H9 (cell line): Measurements from ENCODE around the gene ADAM19. TPM values are rescaled to one million over a fixed set of nuclear protein-coding genes. Genes with fewer than 3 reads are reported as not detected.

ENCODE experiments used
- DNase-seq: peaks from one replicate; pipeline ENCODE4 v3.0.0-alpha.2; 2017
- H2AFZ ChIP-seq: one replicate; pipeline ENCODE4 v1.6.1; 2013; ENCODE audit warnings: mild to moderate bottlenecking, low read length, control low read depth, moderate library complexity
- H2AK5ac ChIP-seq: 2 replicates; pipeline ENCODE4 v1.6.1; 2013; ENCODE audit warnings: low read length, control low read depth, mixed read lengths; ENCODE audit not compliant: insufficient read length
- H2BK120ac ChIP-seq: one replicate; pipeline ENCODE4 v1.6.1; 2013; ENCODE audit warnings: low read depth, mild to moderate bottlenecking, low read length, control low read depth, inconsistent platforms; ENCODE audit not compliant: poor library complexity, severe bottlenecking
- H2BK12ac ChIP-seq: 2 replicates; pipeline ENCODE4 v1.6.1; 2013; ENCODE audit warnings: low read length, control low read depth, mixed read lengths, low read depth; ENCODE audit not compliant: insufficient read length
- H2BK15ac ChIP-seq: 2 replicates; pipeline ENCODE4 v1.6.1; 2013; ENCODE audit warnings: low read depth, low read length, control low read depth
- H2BK20ac ChIP-seq: one replicate; pipeline ENCODE4 v1.6.1; 2013; ENCODE audit warnings: low read depth, mild to moderate bottlenecking, low read length, control low read depth, inconsistent platforms; ENCODE audit not compliant: poor library complexity, severe bottlenecking
- H2BK5ac ChIP-seq: 2 replicates; pipeline ENCODE4 v1.6.1; 2013; ENCODE audit warnings: low read length, control low read depth, mixed read lengths; ENCODE audit not compliant: insufficient read length
- H3K14ac ChIP-seq: 2 replicates; pipeline ENCODE4 v1.6.1; 2013; ENCODE audit warnings: low read length, control low read depth; ENCODE audit not compliant: insufficient read depth
- H3K18ac ChIP-seq: 2 replicates; pipeline ENCODE4 v1.6.1; 2013; ENCODE audit warnings: low read depth, mild to moderate bottlenecking, mixed read lengths, low read length, control low read depth; ENCODE audit not compliant: insufficient read length
- H3K23ac ChIP-seq: 2 replicates; pipeline ENCODE4 v1.6.1; 2013; ENCODE audit warnings: low read length, control low read depth, mixed read lengths, low read depth; ENCODE audit not compliant: insufficient read length
- H3K23me2 ChIP-seq: 2 replicates; pipeline ENCODE4 v1.6.1; 2013; ENCODE audit warnings: low read depth, mild to moderate bottlenecking, mixed read lengths, low read length, control low read depth; ENCODE audit not compliant: insufficient read length, poor library complexity, severe bottlenecking
- H3K27ac ChIP-seq: 2 replicates; pipeline ENCODE4 v1.5.1; 2013; ENCODE audit warnings: low read length, control low read depth, mixed read lengths, low read depth; ENCODE audit not compliant: insufficient read length
- H3K27me3 ChIP-seq: 2 replicates; pipeline ENCODE4 v1.6.1; 2013; ENCODE audit warnings: low read length, control low read depth, inconsistent platforms; ENCODE audit not compliant: insufficient read depth
- H3K4ac ChIP-seq: 2 replicates; pipeline ENCODE4 v1.6.1; 2013; ENCODE audit warnings: low read depth, mild to moderate bottlenecking, control low read depth, inconsistent platforms, low read length, moderate library complexity
- H3K4me1 ChIP-seq: 2 replicates; pipeline ENCODE4 v1.6.1; 2013; ENCODE audit warnings: low read length, control low read depth, inconsistent platforms; ENCODE audit not compliant: insufficient read depth
- H3K4me2 ChIP-seq: 2 replicates; pipeline ENCODE4 v1.6.1; 2013; ENCODE audit warnings: low read length, control low read depth, mixed read lengths; ENCODE audit not compliant: insufficient read length, insufficient read depth
- H3K56ac ChIP-seq: 2 replicates; pipeline ENCODE4 v1.6.1; 2013; ENCODE audit warnings: low read depth, mild to moderate bottlenecking, mixed read lengths, low read length, control low read depth; ENCODE audit not compliant: insufficient read length
- H3K79me1 ChIP-seq: 2 replicates; pipeline ENCODE4 v1.6.1; 2013; ENCODE audit warnings: low read depth, mild to moderate bottlenecking, moderate library complexity, low read length, control low read depth, inconsistent platforms; ENCODE audit not compliant: insufficient read depth, poor library complexity, severe bottlenecking
- H3K79me2 ChIP-seq: 2 replicates; pipeline ENCODE4 v1.6.1; 2013; ENCODE audit warnings: low read length, control low read depth, inconsistent platforms; ENCODE audit not compliant: insufficient read depth
- H3K9ac ChIP-seq: 2 replicates; pipeline ENCODE4 v1.6.1; 2013; ENCODE audit warnings: low read length, control low read depth, mixed read lengths; ENCODE audit not compliant: insufficient read length; ENCODE audit errors: extremely low read depth
- H3K9me3 ChIP-seq: one replicate; pipeline ENCODE4 v1.6.1; 2013; ENCODE audit warnings: low read depth, low read length, inconsistent platforms; ENCODE audit not compliant: control insufficient read depth
- H3T11ph ChIP-seq: one replicate; pipeline ENCODE4 v1.6.1; 2013; ENCODE audit warnings: mild to moderate bottlenecking, low read length, control low read depth, inconsistent platforms
- H4K20me1 ChIP-seq: one replicate; pipeline ENCODE4 v1.6.1; 2013; ENCODE audit not compliant: control insufficient read depth, insufficient read length, insufficient read depth
- H4K5ac ChIP-seq: 2 replicates; pipeline ENCODE4 v1.6.1; 2013; ENCODE audit warnings: low read depth, mild to moderate bottlenecking, mixed read lengths, low read length, control low read depth; ENCODE audit not compliant: insufficient read length
- H4K8ac ChIP-seq: replicated peaks from 2 replicates; pipeline ENCODE4 v1.6.1; 2013; ENCODE audit warnings: low read length, control low read depth, mixed read lengths, low read depth; ENCODE audit not compliant: insufficient read length
- H4K91ac ChIP-seq: 2 replicates; pipeline ENCODE4 v1.6.1; 2013; ENCODE audit warnings: low read depth, mild to moderate bottlenecking, moderate library complexity, mixed read lengths, low read length, control low read depth; ENCODE audit not compliant: insufficient read length
- H3K27ac Mint-ChIP-seq, 3 experiments: 2 replicates in 2 of 3; 3 replicates in 1 of 3; pipeline ENCODE4 v1.8.0; 2020 to 2021; ENCODE audit warnings: mixed read lengths in 3 of 3, mild to moderate bottlenecking in 1 of 3, moderate library complexity in 1 of 3
- H3K27me3 Mint-ChIP-seq: 2 replicates; pipeline ENCODE4 v1.8.0; 2021; ENCODE audit warnings: low read depth, mild to moderate bottlenecking, moderate library complexity, mixed read lengths
- H3K36me3 Mint-ChIP-seq, 3 experiments: 2 replicates in 2 of 3; 3 replicates in 1 of 3; pipeline ENCODE4 v1.8.0; 2020 to 2021; ENCODE audit warnings: low read depth in 3 of 3, mixed read lengths in 3 of 3; ENCODE audit not compliant: insufficient read depth in 1 of 3
- H3K4me1 Mint-ChIP-seq, 2 experiments: 2 replicates each; pipeline ENCODE4 v1.8.0; 2020; ENCODE audit warnings: mixed read lengths in 2 of 2
- H3K4me3 Mint-ChIP-seq, 2 experiments: 2 replicates in 1 of 2; 3 replicates in 1 of 2; pipeline ENCODE4 v1.8.0; 2020 to 2021; ENCODE audit warnings: mild to moderate bottlenecking in 2 of 2, mixed read lengths in 2 of 2, moderate library complexity in 1 of 2
- H3K9me3 Mint-ChIP-seq, 2 experiments: 2 replicates in 1 of 2; 3 replicates in 1 of 2; pipeline ENCODE4 v1.8.0; 2020; ENCODE audit warnings: mild to moderate bottlenecking in 2 of 2, mixed read lengths in 2 of 2, moderate library complexity in 1 of 2
- CTCF ChIP-seq: fragments of 200-600 bp; sonication (generic); conservative IDR thresholded peaks from 3 replicates; pipeline ENCODE4 v1.8.0; 2021; ENCODE audit warnings: antibody characterized with exemption, mild to moderate bottlenecking
- WGBS: extraction: QIAGEN DNeasy Blood & Tissue Kit; methylation state at CpG from one replicate; pipeline ENCODE4 v1.1.7; 2013; ENCODE audit warnings: missing lambda C conversion rate, low lambda C conversion rate, mixed read lengths; ENCODE audit not compliant: insufficient read length; ENCODE audit errors: extremely low coverage; 5-methylcytosine and 5-hydroxymethylcytosine counted together
- total RNA-seq: library from RNA; stranded (reverse); gene quantifications from 2 replicates; pipeline ENCODE4 v1.2.1, GENCODE V29; 2021

The ADAM19 gene
- total RNA-seq, 1 experiment from 2014 or later: 9.9 TPM

DNA sequence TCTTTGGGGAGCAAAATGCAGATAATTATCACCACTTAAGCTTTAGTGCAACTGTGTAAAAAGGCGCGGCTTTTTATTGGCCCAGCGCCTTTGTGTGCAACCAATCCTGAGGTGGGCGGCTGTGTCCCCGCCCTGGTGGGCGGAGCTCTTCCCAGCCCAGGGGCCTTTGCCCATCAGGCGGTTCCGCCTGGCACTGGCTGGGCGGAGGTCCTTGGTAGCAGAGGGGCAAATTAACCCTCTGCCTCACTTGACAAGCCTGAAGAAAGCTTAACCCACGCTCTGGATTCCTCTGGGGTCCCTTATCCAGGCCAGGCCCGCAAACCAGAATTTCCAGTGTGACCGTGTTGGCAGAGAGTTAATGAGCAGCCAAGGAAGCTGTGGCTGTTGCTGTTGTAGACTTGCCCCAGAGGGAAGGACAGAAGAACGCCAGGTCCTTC lies 128.4 kb downstream of the ADAM19 start:
- Histone ChIP-seq H2AK5ac (no peak overlapping the region), H3K4ac (no peak overlapping the region), H4K20me1 (no peaks in the 10 kb centered on the region), H3K27ac (no peak overlapping the region), H2BK120ac (no peak overlapping the region), H3K9ac (no peak overlapping the region), H4K8ac (no peak overlapping the region), H2AFZ (no peak overlapping the region), H3K79me2 (no peaks in the 10 kb centered on the region), H3K56ac (no peak overlapping the region), H4K91ac (no peak overlapping the region), H3K4me1 (no peaks in the 10 kb centered on the region), H3K4me2 (no peak overlapping the region), H3K79me1 (no peaks in the 10 kb centered on the region), H3T11ph (no peak overlapping the region), H3K14ac (no peak overlapping the region), H4K5ac (no peak overlapping the region), H3K9me3 (no peaks in the 10 kb centered on the region), H3K23me2 (no peaks in the 10 kb centered on the region), H2BK15ac (no peak overlapping the region), H2BK20ac (no peak overlapping the region), H3K23ac (no peak overlapping the region), H3K27me3 (no peaks in the 10 kb centered on the region), H3K18ac (no peak overlapping the region), H2BK12ac (no peak overlapping the region), H2BK5ac (no peak overlapping the region)
- peaks cover 5% of the 10 kb centered on the region; the same call in 1 of the 2 replicates for H3K27me3 Mint-ChIP-seq
- no peaks in the 10 kb centered on the region for H3K36me3 Mint-ChIP-seq
- peak; percentile 50 for DNase-seq
- WGBS: no CpG with 5 or more reads among the region's 13 CpGs
- H3K4me3 Mint-ChIP-seq: no peak overlapping the region; a peak in 1 of 5 replicates
- no peak for TF ChIP-seq CTCF
- no peak overlapping the region for H3K27ac Mint-ChIP-seq
- H3K4me1 Mint-ChIP-seq: peaks cover 3 to 8% of the 10 kb centered on the region in 2 experiments; a peak in 3 of 4 replicates
- H3K9me3 Mint-ChIP-seq: no peaks in the 10 kb centered on the region
